Upper lobe of right lung (tissue), 1 donor: Measurements from ENCODE around the gene DEFB129. TPM values are rescaled to one million over a fixed set of nuclear protein-coding genes. Genes with fewer than 3 reads are reported as not detected.
"Not testable (repeated sequence)": the region's sequence is repeated elsewhere in the genome, so short reads cannot be mapped to it uniquely, and the experiment has no call there.

Source experiments
- ATAC-seq: fragments of 200-7000 bp; cut with Tn5 transposase; one replicate; pipeline ENCODE4 v1.9.1; 2020; ENCODE audit warnings: mild to moderate bottlenecking, moderate library complexity
- DNase-seq: peaks from one replicate; pipeline ENCODE4 v3.0.0-alpha.2; 2020
- H3K27ac ChIP-seq: fragments of 200-600 bp; one replicate; pipeline ENCODE4 v1.8.0; 2022
- H3K27me3 ChIP-seq: fragments of 200-600 bp; one replicate; pipeline ENCODE4 v1.8.0; 2022; ENCODE audit warnings: mild to moderate bottlenecking
- H3K36me3 ChIP-seq: fragments of 200-600 bp; one replicate; pipeline ENCODE4 v1.8.0; 2022
- H3K4me1 ChIP-seq: fragments of 200-600 bp; one replicate; pipeline ENCODE4 v1.8.0; 2022
- H3K4me3 ChIP-seq: fragments of 200-600 bp; one replicate; pipeline ENCODE4 v1.8.0; 2022; ENCODE audit warnings: mild to moderate bottlenecking
- H3K9me3 ChIP-seq: fragments of 200-600 bp; one replicate; pipeline ENCODE4 v1.8.0; 2022
- CTCF ChIP-seq: fragments of 200-600 bp; IDR thresholded peaks from one replicate; pipeline ENCODE4 v1.8.0; 2022; ENCODE audit warnings: antibody characterized with exemption
- intact Hi-C: fragments of 100-400 bp; cut with DNase I; formaldehyde crosslinking; loops from one replicate; pipeline ENCODE4 v1.11.0; 2022
- total RNA-seq: library from RNA; stranded (reverse); fragmentation: NEBNext Ultra II Directional; extraction: Animal tissue kit (Norgen Biotek cat#: 25700); gene quantifications from one replicate; pipeline ENCODE4 v1.2.1, GENCODE V29; 2021
- donor health status: DM: no; HTN: yes; CAD: no; lungs with severe emphysema.

DEFB129 gene
- total RNA-seq, 1 donor from 2014 or later = not detected

DNA sequence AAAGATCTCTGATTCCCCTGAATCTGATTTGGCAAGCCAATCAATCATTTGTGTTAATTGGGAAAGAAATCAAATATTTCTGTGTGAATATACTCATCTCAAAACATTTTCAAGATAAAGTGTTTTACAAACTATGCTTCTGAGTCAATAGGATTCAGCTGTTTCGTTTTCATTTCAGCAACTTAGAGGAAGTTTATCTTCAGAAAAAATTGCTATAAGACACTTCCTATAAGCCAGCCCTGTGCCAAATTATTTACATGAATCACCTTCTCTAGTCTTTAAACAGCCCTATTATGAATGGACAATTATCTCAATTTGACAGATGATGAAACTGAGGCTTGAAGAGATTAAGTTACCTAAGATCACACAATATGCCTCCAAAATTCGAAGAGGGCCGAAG lies 10.9 kb downstream of the DEFB129 start:
- no peaks in the 10 kb centered on the region for H3K36me3 ChIP-seq
- H3K4me1 ChIP-seq = peaks cover 9% of the 10 kb centered on the region
- intact Hi-C loops = no loop called here
- no peak for DNase-seq
- H3K9me3 ChIP-seq = no peaks in the 10 kb centered on the region
- peak overlapping the region; percentile 29 for H3K4me3 ChIP-seq
- peak; percentile 17 for ATAC-seq
- no peak for TF ChIP-seq CTCF
- H3K27me3 ChIP-seq = no peaks in the 10 kb centered on the region
- peak overlapping the region; percentile 42 for H3K27ac ChIP-seq

DNA sequence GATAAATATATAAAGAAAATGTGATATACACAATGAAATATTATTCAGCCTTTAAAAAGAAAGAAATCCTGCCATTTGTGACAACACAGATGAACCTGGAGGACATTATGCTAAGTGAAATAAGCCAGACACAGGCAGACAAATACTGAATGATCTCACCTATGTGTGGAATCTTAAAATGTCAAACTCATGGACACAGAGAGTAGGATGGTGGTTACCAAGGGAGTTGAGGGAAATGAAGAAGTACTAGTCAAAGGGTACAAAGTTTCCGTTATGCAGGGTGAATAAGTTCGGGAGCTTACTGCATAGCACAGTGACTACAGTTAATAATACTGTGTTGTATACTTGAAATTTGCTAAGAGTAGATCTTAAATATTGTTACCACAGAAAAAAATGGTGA lies 15.8 kb downstream of the DEFB129 start:
- ATAC-seq (no peak), DNase-seq (no peak)
- no peaks in the 10 kb centered on the region for H3K9me3 ChIP-seq
- intact Hi-C loops = no loop called here
- H3K4me3 ChIP-seq = no peak overlapping the region
- no peak for TF ChIP-seq CTCF
- no peaks in the 10 kb centered on the region for H3K27me3 ChIP-seq
- peaks cover 4% of the 10 kb centered on the region for H3K4me1 ChIP-seq
- no peaks in the 10 kb centered on the region for H3K36me3 ChIP-seq
- no peak overlapping the region for H3K27ac ChIP-seq

DNA sequence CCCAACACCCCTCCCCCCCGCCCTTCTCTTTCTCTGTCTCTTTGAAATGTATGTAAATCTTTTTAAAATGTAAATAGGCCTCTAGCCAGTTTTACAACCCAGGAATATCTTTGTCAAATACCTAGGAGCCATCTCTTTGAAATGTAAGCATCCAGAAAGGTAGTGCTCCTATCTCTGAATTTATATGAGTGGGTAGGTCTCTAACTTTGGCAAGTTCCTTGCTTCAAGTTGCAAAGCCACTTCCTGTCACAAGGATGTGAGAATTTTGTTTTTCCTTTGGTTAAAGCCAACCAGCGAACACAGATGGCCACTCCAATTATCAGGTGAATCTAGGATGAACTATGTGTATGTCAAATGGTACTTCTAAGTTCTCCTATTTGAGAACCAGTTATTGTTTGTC lies 24.3 kb downstream of the DEFB129 start:
- H3K36me3 ChIP-seq = no peaks in the 10 kb centered on the region

GRCh38 chr20:252801-253200 lies 25.7 kb downstream of the DEFB129 start:
- Histone ChIP-seq H3K36me3 (no peaks in the 10 kb centered on the region), H3K4me1 (no peaks in the 10 kb centered on the region), H3K4me3 (no peak overlapping the region), H3K9me3 (no peaks in the 10 kb centered on the region), H3K27me3 (peaks cover 6% of the 10 kb centered on the region), H3K27ac (no peak overlapping the region)
- DNase-seq (no peak), ATAC-seq (no peak)
- intact Hi-C loops = no loop called here
- TF ChIP-seq CTCF = no peak

More for the DNA sequence above, 24.3 kb downstream of the DEFB129 start:
- ATAC-seq = no peak
- Histone ChIP-seq H3K4me1 (no peaks in the 10 kb centered on the region), H3K9me3 (no peaks in the 10 kb centered on the region), H3K4me3 (no peak overlapping the region), H3K27ac (no peak overlapping the region), H3K27me3 (peaks cover 6% of the 10 kb centered on the region)
- TF ChIP-seq CTCF = no peak
- intact Hi-C loops = no loop called here
- no peak for DNase-seq

DNA sequence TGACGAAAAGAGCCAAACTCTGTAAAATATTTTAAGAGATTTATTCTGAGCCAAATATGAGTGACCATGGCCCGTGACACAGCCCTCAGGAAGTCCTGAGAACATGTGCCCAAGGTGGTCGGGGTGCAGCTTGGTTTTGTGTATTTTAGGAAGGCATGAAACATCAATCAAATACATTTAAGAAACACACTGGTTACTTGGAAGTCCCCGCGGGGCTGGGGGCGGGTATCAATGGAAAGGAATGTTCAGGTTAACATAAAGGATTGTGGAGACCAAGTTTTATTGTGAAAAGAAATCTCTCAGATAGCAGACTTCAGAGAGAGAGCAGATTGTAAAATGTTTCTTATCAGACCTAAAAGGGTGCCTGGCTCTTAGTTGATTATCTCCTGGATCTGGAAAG lies 26.4 kb downstream of the DEFB129 start:
- H3K27me3 ChIP-seq, H3K9me3 ChIP-seq, intact Hi-C loops, H3K4me1 ChIP-seq, H3K36me3 ChIP-seq, DNase-seq, H3K4me3 ChIP-seq, H3K27ac ChIP-seq, ATAC-seq: not testable (repeated sequence)

DNA sequence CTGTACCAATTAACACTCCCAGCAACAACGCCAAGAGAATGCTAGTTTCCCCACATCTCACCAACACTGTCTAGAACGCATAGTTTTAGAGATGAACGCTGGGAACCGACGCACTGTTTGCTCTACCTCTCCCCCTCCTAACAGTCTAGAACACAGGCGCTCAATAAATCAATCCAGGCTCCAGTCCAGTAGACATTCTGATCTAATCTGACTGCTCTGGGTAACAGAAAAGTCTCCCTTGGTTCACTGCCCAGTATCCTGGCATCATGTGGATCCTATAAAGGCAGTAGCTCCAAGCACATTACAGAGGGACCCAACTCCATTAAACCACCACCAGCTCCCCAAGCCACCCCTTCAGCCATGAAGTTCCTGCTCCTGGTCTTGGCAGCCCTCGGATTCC lies 30.4 kb downstream of the DEFB129 start, which contains the start of gene DEFB132:
Gene DEFB132, plus strand, starts transcription at position 306 of the 400 bp plus-strand sequence. Its CDS starts 55 bp downstream, at position 361.
- H3K4me1 ChIP-seq = no peaks in the 10 kb centered on the region
- H3K27ac ChIP-seq = no peak within 1 kb of the TSS
- peaks cover 6% of the 10 kb centered on the region for H3K27me3 ChIP-seq
- no peak for ATAC-seq
- H3K36me3 ChIP-seq = no peaks in the 10 kb centered on the region
- no peak within 1 kb of the TSS for H3K4me3 ChIP-seq
- TF ChIP-seq CTCF = no peak
- no peak for DNase-seq
- H3K9me3 ChIP-seq = no peaks in the 10 kb centered on the region
- intact Hi-C loops = no loop called here
